GM12892 (cell line): Measurements from ENCODE around the gene LGR4.

Source experiments
- POLR2A ChIP-seq: IDR thresholded peaks from 2 replicates; pipeline ENCODE4 v1.6.1; 2011; ENCODE audit warnings: low read depth, low read length, control low read depth
- POLR2AphosphoS5 ChIP-seq: IDR thresholded peaks from 2 replicates; pipeline ENCODE4 v1.6.1; 2011; ENCODE audit warnings: low read depth, low read length, control low read depth
- TAF1 ChIP-seq: IDR thresholded peaks from 2 replicates; pipeline ENCODE4 v1.6.1; 2011; ENCODE audit warnings: low read depth, mild to moderate bottlenecking, control low read depth, low read length, borderline replicate concordance

- TF ChIP-seq POLR2AphosphoS5, result no peak
- no peak for TF ChIP-seq POLR2A
- TF ChIP-seq TAF1, result no peak
Observed at GRCh38 chr11:27497911-27498310, 25.3 kb upstream of the LGR4 start.
